Measurements from ENCODE around the gene PEX11G.
"Not testable (repeated sequence)": the region's sequence is repeated elsewhere in the genome, so short reads cannot be mapped to it uniquely, and the experiment has no call there.

The PEX11G gene

GRCh38 chr19:7463575-7463974, 25.3 kb downstream of the PEX11G start:
- DNase-seq = no peak

- DNase-seq = no peak
Observed at GRCh38 chr19:7461841-7462629, 26.8 kb downstream of the PEX11G start.

GRCh38 chr19:7460562-7460966, 28.3 kb downstream of the PEX11G start:
- DNase-seq = no peak

DNA sequence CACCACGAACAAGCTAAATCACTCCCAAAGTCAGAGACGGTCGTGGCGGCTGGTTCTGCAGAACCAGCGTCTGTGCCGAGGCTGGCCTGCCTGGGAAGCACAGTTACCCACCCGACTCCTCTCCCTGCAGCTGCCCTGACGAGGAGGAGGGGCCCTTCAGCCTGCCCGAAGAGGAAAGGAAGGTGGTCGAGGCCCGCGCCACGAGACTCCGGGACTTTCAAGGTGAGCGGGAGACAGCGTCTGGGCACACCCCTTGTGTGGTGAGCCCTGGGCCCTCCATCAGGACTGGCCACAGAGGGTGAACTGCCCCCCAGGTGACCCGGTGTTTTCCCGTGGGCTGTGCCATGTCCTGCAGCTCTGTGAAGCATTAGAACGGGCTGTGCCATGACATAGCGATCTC, 29.1 kb downstream of the PEX11G start:
- DNase-seq = no peak

DNA sequence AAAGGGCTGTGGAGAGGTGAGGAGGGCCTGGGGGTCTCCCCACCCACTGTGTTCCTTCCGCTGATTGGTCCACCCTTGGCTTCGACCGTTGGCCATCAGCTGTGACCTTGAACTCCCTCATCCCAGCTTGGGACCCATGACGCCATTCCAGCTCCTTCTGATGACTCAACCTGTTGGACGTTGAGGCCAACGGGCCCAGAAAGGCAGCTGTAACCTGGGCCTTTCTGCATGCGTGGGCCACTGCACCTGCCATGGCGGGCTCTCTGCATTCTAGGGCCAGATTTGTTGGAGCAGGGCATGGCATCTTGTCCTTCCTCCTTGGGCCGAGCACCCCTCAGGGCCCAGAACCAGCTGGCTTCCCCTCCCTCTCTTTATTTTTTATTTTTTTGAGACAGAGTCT, 30.2 kb downstream of the PEX11G start:
- DNase-seq = no peak

GRCh38 chr19:7456964-7457541, 31.8 kb downstream of the PEX11G start:
- DNase-seq = no peak

- no peak for DNase-seq
Observed at GRCh38 chr19:7455600-7456296, 33.1 kb downstream of the PEX11G start.

DNA sequence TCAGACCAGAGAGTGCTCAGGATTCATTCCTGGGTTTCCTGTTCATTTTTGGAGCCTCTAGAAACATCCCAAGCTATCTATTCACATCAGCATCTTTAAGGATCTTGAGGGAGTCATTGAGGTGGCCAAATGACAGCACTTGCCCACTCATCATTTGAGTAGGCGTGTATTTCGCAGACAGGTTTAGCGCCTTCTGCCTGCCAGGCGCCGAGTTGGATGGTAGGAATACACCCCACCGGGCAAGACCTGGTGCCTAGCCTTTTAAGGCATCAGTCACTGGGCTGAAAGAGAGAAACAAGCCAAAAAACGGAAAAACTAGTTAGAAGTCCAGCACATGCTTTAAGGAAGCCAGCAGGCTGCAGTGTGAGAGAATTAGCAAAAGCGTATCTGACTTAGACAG, 33.8 kb downstream of the PEX11G start:
- no peak for DNase-seq

GRCh38 chr19:7450243-7451223, 38.3 kb downstream of the PEX11G start:
- DNase-seq = no peak

DNA sequence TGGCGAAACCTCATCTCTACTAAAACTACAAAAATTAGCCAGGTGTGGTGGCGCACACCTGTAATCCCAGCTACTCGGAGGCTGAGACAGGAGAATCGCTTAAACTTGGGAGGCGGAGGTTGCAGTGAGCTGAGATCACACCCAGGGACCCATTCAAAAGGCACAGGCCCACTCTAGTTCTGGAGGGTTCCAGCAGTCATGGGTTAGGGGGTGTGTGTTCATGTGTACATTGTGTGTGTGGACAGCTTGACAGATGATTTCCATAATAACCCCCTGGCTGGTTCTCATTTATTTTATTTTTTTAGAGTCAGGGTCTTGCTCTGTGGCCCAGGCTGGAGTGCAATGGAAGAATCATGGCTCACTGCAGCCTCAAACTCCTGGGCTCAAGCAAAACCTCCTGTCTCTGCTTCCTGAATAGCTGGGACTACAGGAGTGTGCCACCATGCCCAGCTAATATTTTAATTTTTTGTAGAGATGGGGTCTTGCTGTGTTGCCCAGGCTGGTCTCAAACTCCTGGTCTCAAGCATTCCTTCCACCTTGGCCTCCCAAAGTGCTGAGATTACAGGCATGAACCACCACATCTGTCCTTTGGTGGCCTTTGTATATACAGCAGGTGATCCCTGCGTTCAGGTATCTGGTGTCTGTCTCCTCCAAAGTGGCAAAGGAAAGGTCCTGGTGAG, 39.3 kb downstream of the PEX11G start:
- DNase-seq = not testable (repeated sequence)

DNA sequence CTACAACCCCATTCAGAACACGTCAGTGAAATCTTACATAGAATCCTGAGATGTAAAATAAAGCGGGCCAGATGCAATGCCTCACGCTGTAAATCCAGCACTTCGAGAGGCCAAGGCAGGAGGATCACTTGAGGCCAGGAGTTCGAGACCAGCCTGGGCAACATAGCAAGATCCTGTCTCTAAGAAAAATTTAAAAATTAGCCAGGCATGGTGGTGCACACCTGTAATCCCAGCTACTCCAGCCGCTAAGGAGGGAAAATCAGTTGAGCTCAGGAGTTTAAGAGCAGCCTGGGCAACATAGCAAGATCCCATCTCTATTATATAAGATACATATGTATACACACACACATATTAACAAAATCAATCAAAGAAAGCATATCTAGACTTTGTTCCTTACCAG, 41.2 kb downstream of the PEX11G start:
- DNase-seq = no peak

GRCh38 chr19:7445104-7445503, 43.7 kb downstream of the PEX11G start:
- no peak for DNase-seq

- no peak for DNase-seq
Observed at GRCh38 chr19:7444042-7444441, 44.8 kb downstream of the PEX11G start.

DNA sequence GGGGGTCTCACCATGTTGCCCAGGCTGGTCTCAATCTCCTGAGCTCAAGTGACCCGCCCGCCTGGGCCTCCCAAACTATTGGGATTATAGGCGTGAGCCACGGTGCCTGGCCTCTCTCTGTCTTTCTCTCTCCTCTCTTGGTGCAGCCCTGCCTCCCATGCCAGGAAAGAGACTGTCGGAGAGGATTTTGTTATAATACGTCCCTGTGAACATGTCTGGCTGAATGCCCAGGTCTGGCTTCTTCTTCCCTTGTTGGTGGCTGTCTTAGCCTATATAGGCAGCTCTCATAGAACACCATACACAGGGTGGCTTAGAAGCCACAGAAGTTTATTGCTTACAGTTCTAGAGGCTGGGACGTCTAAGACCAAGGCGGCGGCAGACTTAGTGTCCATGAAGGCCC, 46.4 kb downstream of the PEX11G start:
- no peak for DNase-seq

DNA sequence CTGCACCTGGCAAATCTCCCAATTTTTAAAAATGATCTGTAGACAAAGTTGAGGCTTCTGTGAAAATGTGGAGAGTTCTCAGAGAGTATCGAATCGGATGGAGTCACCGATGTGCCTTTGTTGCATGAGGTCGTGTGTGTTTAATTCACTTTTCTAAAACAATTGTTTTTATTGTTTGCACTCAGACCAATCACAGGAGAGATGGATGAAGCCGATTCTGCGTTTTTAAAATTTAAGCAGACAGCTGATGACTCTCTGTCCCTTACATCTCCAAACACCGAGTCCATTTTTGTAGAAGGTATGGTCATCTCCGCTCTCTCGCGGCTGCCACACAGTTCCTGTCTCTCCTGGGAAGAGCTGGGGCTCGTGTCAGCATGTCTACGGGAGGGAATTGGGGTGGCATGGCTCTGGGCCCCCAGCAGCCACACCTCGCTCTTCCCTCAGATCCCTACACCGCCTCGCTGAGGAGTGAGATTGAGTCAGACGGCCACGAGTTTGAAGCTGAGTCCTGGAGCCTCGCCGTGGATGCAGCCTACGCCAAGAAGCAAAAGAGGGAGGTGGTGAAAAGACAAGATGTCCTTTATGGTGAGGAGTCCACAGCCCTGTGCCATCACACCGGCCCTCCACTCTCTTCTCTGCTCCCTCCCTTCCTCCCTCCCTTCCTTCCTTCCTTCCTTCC, 47.2 kb downstream of the PEX11G start:
- DNase-seq = no peak

GRCh38 chr19:7440188-7440975, 48.5 kb downstream of the PEX11G start:
- no peak for DNase-seq

GRCh38 chr19:7435586-7435985, 53.2 kb downstream of the PEX11G start:
- DNase-seq = no peak

- no peak for DNase-seq
Observed at GRCh38 chr19:7434391-7434790, 54.4 kb downstream of the PEX11G start.

- DNase-seq = not testable (repeated sequence)
Observed at GRCh38 chr19:7433456-7433855, 55.4 kb downstream of the PEX11G start.

DNA sequence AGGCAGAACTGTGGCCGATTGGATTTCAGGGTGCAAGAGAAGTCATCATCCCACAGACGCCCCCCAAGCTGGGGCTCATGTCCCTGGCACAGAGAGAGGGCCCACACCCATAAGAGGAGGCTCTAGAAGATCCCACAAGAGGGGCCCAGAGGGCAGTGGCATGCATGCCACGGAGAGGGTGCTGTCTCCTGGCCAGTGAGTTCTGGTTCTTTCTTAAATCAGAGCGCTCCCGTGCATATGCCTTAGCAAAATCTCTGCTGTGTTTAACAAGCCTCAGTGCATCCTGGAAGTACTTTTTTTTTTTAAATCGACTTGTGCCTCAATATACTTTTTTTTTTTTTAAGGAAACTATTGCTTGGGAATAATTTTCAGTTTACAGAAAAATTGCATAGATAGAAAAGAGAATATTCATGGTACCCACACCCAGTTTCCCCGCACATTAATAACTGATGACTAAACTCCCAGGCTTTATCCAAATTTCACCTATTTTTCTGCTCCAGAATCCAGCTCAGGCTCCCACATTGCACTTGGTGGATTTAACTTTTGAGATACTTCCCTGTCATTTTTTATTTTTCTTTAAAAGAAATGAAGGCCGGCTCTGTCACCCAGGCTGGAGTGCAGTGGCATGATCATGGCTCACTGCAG, 59.1 kb downstream of the PEX11G start:
- DNase-seq = no peak

Data from CD4-positive, alpha-beta T cell treated with Interferon alpha-2 for 1 hour (primary cell).